VCaP (cell line): ENCODE measurements around the gene SPX.

Experiments
- H3K27ac ChIP-seq: fragments of 450-650 bp; 2 replicates; pipeline ENCODE4 v1.5.1; 2017
- CTCF ChIP-seq: fragments of 450-650 bp; conservative IDR thresholded peaks from 2 replicates; pipeline ENCODE4 v1.5.1; 2017; ENCODE audit warnings: mild to moderate bottlenecking, moderate library complexity

Gene SPX

GRCh38 chr12:21562859-21563258, 36.8 kb downstream of the SPX start:
- no peak for TF ChIP-seq CTCF

GRCh38 chr12:21566223-21566906, 40.3 kb downstream of the SPX start:
- TF ChIP-seq CTCF = no peak
- H3K27ac ChIP-seq = no peak overlapping the region

More at GRCh38 chr12:21562859-21563258, 36.8 kb downstream of the SPX start:
- no peak overlapping the region for H3K27ac ChIP-seq

GRCh38 chr12:21566907-21567394, 40.9 kb downstream of the SPX start:
- TF ChIP-seq CTCF = no peak
- H3K27ac ChIP-seq = no peak overlapping the region

- TF ChIP-seq CTCF = no peak
- no peak overlapping the region for H3K27ac ChIP-seq
Observed at GRCh38 chr12:21568115-21568514, 42.0 kb downstream of the SPX start.

GRCh38 chr12:21571046-21571445, 45.0 kb downstream of the SPX start:
- no peak overlapping the region for H3K27ac ChIP-seq
- TF ChIP-seq CTCF = no peak

GRCh38 chr12:21573733-21574358, 47.8 kb downstream of the SPX start:
- TF ChIP-seq CTCF = no peak
- H3K27ac ChIP-seq = no peak overlapping the region

DNA sequence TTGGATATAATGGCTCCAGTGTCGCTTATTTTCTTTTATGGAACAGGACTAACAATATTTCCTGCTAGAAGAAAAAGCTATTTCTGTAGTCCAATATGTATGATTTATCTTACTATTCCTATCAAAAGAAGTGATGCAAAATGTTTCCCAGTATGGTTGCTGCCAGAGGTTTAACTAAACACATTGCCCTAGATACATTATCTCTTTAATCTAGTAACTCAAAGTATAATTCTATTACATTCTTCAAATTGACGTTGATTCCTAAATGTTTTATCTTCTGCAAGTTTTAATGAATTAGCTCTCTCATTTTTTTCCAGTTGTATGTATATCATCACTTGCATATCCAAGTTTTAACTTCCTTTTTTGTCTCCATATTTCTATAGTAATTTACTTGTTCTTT, 50.3 kb downstream of the SPX start:
- H3K27ac ChIP-seq = no peak overlapping the region
- no peak for TF ChIP-seq CTCF
